Hepatocyte (in vitro differentiated cells): Measurements from ENCODE around the gene POLR3H. TPM values are rescaled to one million over a fixed set of nuclear protein-coding genes. Genes with fewer than 3 reads are reported as not detected.
"Not testable (repeated sequence)": the region's sequence is repeated elsewhere in the genome, so short reads cannot be mapped to it uniquely, and the experiment has no call there.

ENCODE experiments used
- DNase-seq: peaks from one replicate; pipeline ENCODE4 v3.0.0-alpha.2; 2016; ENCODE audit warnings: low spot score
- H2AFZ ChIP-seq: fragments of 200-600 bp; sonication (generic); 2 replicates; pipeline ENCODE4 v1.6.0; 2016; ENCODE audit warnings: antibody characterized with exemption, mild to moderate bottlenecking
- H3K27ac ChIP-seq: fragments of 200-600 bp; sonication (generic); 2 replicates; pipeline ENCODE4 v1.5.1; 2016; ENCODE audit warnings: mild to moderate bottlenecking
- H3K27me3 ChIP-seq: fragments of 200-600 bp; sonication (generic); 2 replicates; pipeline ENCODE4 v1.6.1; 2016
- H3K36me3 ChIP-seq: fragments of 200-600 bp; sonication (generic); replicated peaks from 2 replicates; pipeline ENCODE4 v1.5.1; 2016; ENCODE audit warnings: low read depth; ENCODE audit not compliant: insufficient read depth
- H3K4me1 ChIP-seq: fragments of 200-600 bp; sonication (generic); 2 replicates; pipeline ENCODE4 v1.5.1; 2016; ENCODE audit warnings: mild to moderate bottlenecking, moderate library complexity; ENCODE audit not compliant: insufficient read depth
- H3K4me2 ChIP-seq: fragments of 200-600 bp; sonication (generic); 2 replicates; pipeline ENCODE4 v1.6.0; 2016
- H3K4me3 ChIP-seq: fragments of 200-600 bp; sonication (generic); 2 replicates; pipeline ENCODE4 v1.5.1; 2016; ENCODE audit warnings: mild to moderate bottlenecking
- H3K79me2 ChIP-seq: fragments of 200-600 bp; sonication (generic); 2 replicates; pipeline ENCODE4 v1.6.0; 2017; ENCODE audit warnings: mild to moderate bottlenecking
- H3K9me2 ChIP-seq: fragments of 200-600 bp; sonication (generic); replicated peaks from 2 replicates; pipeline ENCODE4 v1.6.0; 2017; ENCODE audit warnings: mild to moderate bottlenecking; ENCODE audit not compliant: insufficient read depth
- H3K9me3 ChIP-seq: fragments of 200-600 bp; sonication (generic); 2 replicates; pipeline ENCODE4 v1.5.1; 2016; ENCODE audit warnings: low read depth, mild to moderate bottlenecking
- H4K20me1 ChIP-seq: fragments of 200-600 bp; sonication (generic); 2 replicates; pipeline ENCODE4 v1.6.0; 2016; ENCODE audit warnings: mild to moderate bottlenecking; ENCODE audit not compliant: insufficient read depth, poor library complexity, severe bottlenecking
- CTCF ChIP-seq: fragments of 200-600 bp; sonication (generic); IDR thresholded peaks from 2 replicates; pipeline ENCODE4 v1.5.1; 2016; ENCODE audit warnings: antibody characterized with exemption, mild to moderate bottlenecking; ENCODE audit not compliant: poor library complexity
- EZH2 ChIP-seq: fragments of 200-600 bp; sonication (generic); IDR thresholded peaks from 2 replicates; pipeline ENCODE4 v1.6.1; 2016; ENCODE audit warnings: antibody characterized with exemption, mild to moderate bottlenecking, borderline replicate concordance
- EZH2phosphoT487 ChIP-seq: fragments of 200-600 bp; sonication (generic); IDR thresholded peaks from one replicate; pipeline ENCODE4 v1.6.1; 2018; ENCODE audit warnings: antibody characterized with exemption, mild to moderate bottlenecking, low read depth, moderate library complexity; ENCODE audit not compliant: unreplicated experiment, severe bottlenecking
- WGBS: methylation state at CpG from one replicate; pipeline ENCODE4 v1.1.6; 2016; ENCODE audit warnings: low lambda C conversion rate; ENCODE audit errors: missing lambda C conversion rate; 5-methylcytosine and 5-hydroxymethylcytosine counted together
- polyA plus RNA-seq: library from polyadenylated mRNA; unstranded; fragments of >200 nt; fragmentation: Nextera tagmentation; extraction: Ambion mirVana; gene quantifications from 2 replicates; pipeline ENCODE4 v1.2.1, GENCODE V29; 2016
- total RNA-seq: library from RNA; depleted of rRNA; stranded (reverse); fragments of >200 nt; gene quantifications from 2 replicates; pipeline ENCODE4 v1.2.3, GENCODE V29; 2014

POLR3H gene, protein sequence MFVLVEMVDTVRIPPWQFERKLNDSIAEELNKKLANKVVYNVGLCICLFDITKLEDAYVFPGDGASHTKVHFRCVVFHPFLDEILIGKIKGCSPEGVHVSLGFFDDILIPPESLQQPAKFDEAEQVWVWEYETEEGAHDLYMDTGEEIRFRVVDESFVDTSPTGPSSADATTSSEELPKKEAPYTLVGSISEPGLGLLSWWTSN
- total RNA-seq (14.5 and 17.5 TPM in 2 replicates), polyA plus RNA-seq (37.4 and 41.1 TPM in 2 replicates)

- peak; percentile 100 for DNase-seq
- TF ChIP-seq EZH2phosphoT487 (no peak), CTCF (peak; percentile 77), EZH2 (no peak)
- Histone ChIP-seq H3K9me3 (no peaks in the 10 kb centered on the region), H3K9me2 (no peaks in the 10 kb centered on the region), H3K4me1 (peaks cover 22% of the 10 kb centered on the region), H3K4me2 (peak within 1 kb of the TSS; percentile 87), H3K4me3 (peak within 1 kb of the TSS; percentile 84), H3K27me3 (no peaks in the 10 kb centered on the region), H3K36me3 (no peaks in the 10 kb centered on the region), H2AFZ (peak within 1 kb of the TSS; percentile 73), H3K27ac (peak within 1 kb of the TSS; percentile 81), H3K79me2 (peaks cover 46% of the 10 kb centered on the region), H4K20me1 (peaks cover 20% of the 10 kb centered on the region)
- 2% methylated on average over 67 of the region's 80 CpGs for WGBS
Measured at GRCh38 chr22:41543854-41544670, at the start of gene POLR3H. Gene POLR3H (minus strand): TSS chr22:41544470. CDS start chr22:41544101, 369 bp downstream.

GRCh38 chr22:41593336-41593960, 49.2 kb upstream of the POLR3H start:
- peaks cover 10% of the 10 kb centered on the region for H3K79me2 ChIP-seq
- WGBS = 95% methylated on average over 33 of the region's 51 CpGs
- not testable (repeated sequence) for H4K20me1 ChIP-seq, H3K27ac ChIP-seq, H3K36me3 ChIP-seq, H3K4me3 ChIP-seq, H3K9me2 ChIP-seq, H3K4me2 ChIP-seq, H3K27me3 ChIP-seq, H3K4me1 ChIP-seq, H2AFZ ChIP-seq, DNase-seq, H3K9me3 ChIP-seq

DNA sequence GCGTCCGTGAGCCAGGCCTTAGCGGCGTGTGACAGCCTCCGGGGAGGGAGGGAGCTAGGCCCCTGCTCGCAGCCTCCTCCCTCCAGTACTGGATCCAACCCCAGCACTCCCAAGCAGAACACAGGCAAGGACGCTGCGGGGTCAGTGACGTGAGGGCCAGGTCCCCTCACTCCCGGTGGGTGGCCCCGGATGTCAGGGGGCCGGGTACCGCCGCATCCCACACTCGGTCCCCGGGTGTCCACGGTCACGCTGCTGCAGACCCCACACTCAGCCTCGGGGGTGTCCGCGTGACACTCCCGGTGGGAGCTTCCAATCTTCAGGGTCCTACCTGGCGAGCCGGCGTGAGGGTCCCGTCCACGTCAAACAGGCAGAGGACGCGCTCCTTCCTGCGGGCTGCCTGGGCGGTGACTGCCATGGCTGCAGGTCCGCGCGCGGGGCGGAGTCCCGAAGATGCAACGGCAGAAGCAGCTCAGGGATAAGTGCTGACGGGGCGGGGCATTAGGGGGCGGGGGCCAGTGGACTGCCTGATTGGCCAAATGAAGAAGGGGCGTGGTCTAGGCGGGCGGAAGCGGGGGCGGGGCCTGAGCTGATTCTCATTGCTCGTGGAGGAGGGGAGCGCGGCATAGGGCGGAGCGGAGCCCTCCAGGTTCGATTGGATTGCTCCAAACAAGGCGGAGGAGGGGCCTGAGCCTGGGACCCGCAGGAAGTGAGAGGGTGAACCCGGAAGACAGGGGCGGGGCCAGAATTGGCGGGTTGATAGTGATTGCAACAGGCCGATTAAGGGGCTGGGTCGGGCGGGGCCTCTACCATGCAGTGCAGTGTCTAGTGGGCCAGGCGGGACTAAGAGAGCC, 45.3 kb upstream of the POLR3H start, which contains the start of gene PMM1:
PMM1 (minus strand) TSS at position 450 of the 851 bp plus-strand sequence; CDS start at position 415, 35 bp downstream.
- Histone ChIP-seq H3K36me3 (no peaks in the 10 kb centered on the region), H3K79me2 (peaks cover 37% of the 10 kb centered on the region), H4K20me1 (no peaks in the 10 kb centered on the region), H2AFZ (peak within 1 kb of the TSS; percentile 51), H3K4me3 (peak within 1 kb of the TSS; percentile 53), H3K4me2 (peak within 1 kb of the TSS; percentile 98), H3K9me3 (no peaks in the 10 kb centered on the region), H3K27me3 (no peaks in the 10 kb centered on the region), H3K9me2 (no peaks in the 10 kb centered on the region), H3K27ac (peak within 1 kb of the TSS; percentile 86), H3K4me1 (peaks cover 11% of the 10 kb centered on the region)
- TF ChIP-seq EZH2 = no peak
- no peak for TF ChIP-seq CTCF
- no peak for TF ChIP-seq EZH2phosphoT487
- DNase-seq = peak; percentile 100
- WGBS = 2% methylated on average over 51 of the region's 61 CpGs
